ENCODE data around the gene DDX27. TPM values are rescaled to one million over a fixed set of nuclear protein-coding genes. Genes with fewer than 3 reads are reported as not detected.

DDX27 gene
- total and polyA plus RNA-seq, 9 of the 15 experiments (the other 6 are each of a cell fraction or from before 2014, with no cell fraction given) = 17.9 to 79.3 (median 57.0) TPM

GRCh38 chr20:49268600-49269365 lies 49.6 kb downstream of the DDX27 start:
- intact Hi-C loops (cut with micrococcal nuclease) (no loop called here), in situ Hi-C loops (cut with MboI) (no loop called here)
- H3K36me3 ChIP-seq (ENCODE audit: control insufficient read depth, insufficient read depth, low read length) = peaks cover 77% of the 10 kb centered on the region
- peaks cover 0 to 8% of the 10 kb centered on the region in 2 experiments; a peak in 2 of 5 replicates for H3K4me1 ChIP-seq (replicated peaks in 1 of 2; ENCODE audit: control insufficient read depth in 2 of 2, insufficient read depth in 2 of 2, low read length in 2 of 2)
- H4K20me1 ChIP-seq (replicated peaks; ENCODE audit: control insufficient read depth, insufficient read depth, low read length) = peaks cover 12% of the 10 kb centered on the region; the same call in 1 of the 2 replicates
- ChIA-PET POLR2A (interaction anchor here (0.7 to 3.2 kb wide), 2 partner anchors 10 to 583 kb away, joined by 3 to 23 read pairs; partner anchors contain the start of gene ZNFX1), CTCF (ENCODE audit: low intra/inter-chr PET ratio) (no interaction called here)
- 85% methylated on average over 1 of the region's 1 CpG for WGBS (ENCODE audit: insufficient coverage, low coverage, missing lambda C conversion rate)
- H2AFZ ChIP-seq (ENCODE audit: low read depth, low read length) = no peak overlapping the region
- no peaks in the 10 kb centered on the region for H3K9me3 ChIP-seq (replicated peaks; ENCODE audit: control insufficient read depth, insufficient read depth, low read depth, low read length)
- H3K27ac ChIP-seq (ENCODE audit: extremely low read depth, low read depth, low read length) = no peak overlapping the region
- no peak for FAIRE-seq
- no peak overlapping the region for H3K4me3 ChIP-seq
- peaks cover 64% of the 10 kb centered on the region for H3K79me2 ChIP-seq (ENCODE audit: control insufficient read depth, insufficient read depth, low read length)
- no peak for ATAC-seq
- no peaks in the 10 kb centered on the region for H3K27me3 ChIP-seq (ENCODE audit: control insufficient read depth in 2 of 2, insufficient read depth in 2 of 2, low read length in 2 of 2)
- H3K4me2 ChIP-seq (ENCODE audit: insufficient read depth, low read length) = peak overlapping the region; percentile 16; the same call in 1 of the 2 replicates
- no peak for DNase-seq (ENCODE audit: extremely low read depth in 1 of 4, low spot score in 3 of 4)
- no peak overlapping the region for H3K9ac ChIP-seq (ENCODE audit: insufficient read depth in 1 of 2, low read depth in 2 of 2, low read length in 2 of 2)
- BruUV-seq (replicated peaks) = no TSS peak
- peaks cover 4% of the 10 kb centered on the region for H3K9me1 ChIP-seq (ENCODE audit: control insufficient read depth, insufficient read depth, low read length)
- no peak for TF ChIP-seq COPS2 (conservative IDR thresholded peaks at IDR 0.05)
- TF ChIP-seq ELK1 (CRISPR knock-in tag; IDR thresholded peaks at IDR 0.05) = no peak
- TF ChIP-seq TBP (optimal IDR thresholded peaks at IDR 0.05; ENCODE audit: low read depth, low read length) = no peak
- peak in 1 of 2 experiments; percentile 74 for TF ChIP-seq AFF1 (IDR thresholded peaks at IDR 0.05; ENCODE audit: low read depth in 1 of 2, partially characterized antibody in 2 of 2)
- TF ChIP-seq KAT2B (IDR thresholded peaks at IDR 0.05; ENCODE audit: low read depth, low read length) = no peak
- TF ChIP-seq ZSCAN29 (IDR thresholded peaks at IDR 0.05) = no peak
- no peak for TF ChIP-seq PURB (CRISPR knock-in tag; IDR thresholded peaks at IDR 0.05; ENCODE audit: low read depth)
- TF ChIP-seq EWSR1 (IDR thresholded peaks at IDR 0.05; ENCODE audit: borderline replicate concordance, low read depth, partially characterized antibody) = no peak
- TF ChIP-seq ETV1 (tag; conservative IDR thresholded peaks at IDR 0.05; ENCODE audit: low read depth) = no peak
